HepG2 (cell line): ENCODE measurements around the gene GOT1. TPM values are rescaled to one million over a fixed set of nuclear protein-coding genes. Genes with fewer than 3 reads are reported as not detected.
A peak's percentile ranks its signal among the peaks of the same experiment; 100 is the strongest.

Experiments
- FOXA3 ChIP-seq: IDR thresholded peaks from 2 replicates; pipeline ENCODE4 v1.6.1; 2016; ENCODE audit warnings: missing genetic modification reagents, missing compliant biosample characterization
- IKZF1 ChIP-seq: fragments of 450-650 bp; IDR thresholded peaks from 2 replicates; pipeline ENCODE4 v1.7.1; 2016
- MTF1 ChIP-seq: sonication (generic); formaldehyde crosslinking; IDR thresholded peaks from 2 replicates; pipeline ENCODE4 v1.5.0; 2020; ENCODE audit warnings: missing genetic modification reagents
- PRDM15 ChIP-seq: sonication (generic); formaldehyde crosslinking; IDR thresholded peaks from 2 replicates; pipeline ENCODE4 v1.4.0; 2020; ENCODE audit warnings: missing genetic modification reagents
- PRPF4 ChIP-seq: fragments of 200-400 bp; formaldehyde crosslinking; IDR thresholded peaks from 2 replicates; pipeline ENCODE4 v1.6.1; 2016; ENCODE audit warnings: low read length, low read depth; ENCODE audit not compliant: poor library complexity, severe bottlenecking
- RELA ChIP-seq: sonication (generic); formaldehyde crosslinking; IDR thresholded peaks from 2 replicates; pipeline ENCODE4 v1.4.0; 2020; ENCODE audit warnings: missing genetic modification reagents
- RNF2 ChIP-seq: fragments of 450-650 bp; conservative IDR thresholded peaks from 2 replicates; pipeline ENCODE4 v1.6.1; 2016; ENCODE audit warnings: low read depth
- TFDP2 ChIP-seq: sonication (generic); formaldehyde crosslinking; IDR thresholded peaks from 2 replicates; pipeline ENCODE4 v1.4.0; 2020; ENCODE audit warnings: missing genetic modification reagents
- ZNF124 ChIP-seq: sonication (generic); formaldehyde crosslinking; IDR thresholded peaks from 2 replicates; pipeline ENCODE4 v1.4.0; 2020; ENCODE audit warnings: missing genetic modification reagents
- ZNF274 ChIP-seq: sonication (generic); formaldehyde crosslinking; IDR thresholded peaks from 2 replicates; pipeline ENCODE4 v1.5.1; 2020; ENCODE audit warnings: mild to moderate bottlenecking, missing genetic modification reagents
- ZNF609 ChIP-seq: sonication (generic); formaldehyde crosslinking; IDR thresholded peaks from 2 replicates; pipeline ENCODE4 v1.4.0; 2020; ENCODE audit warnings: mild to moderate bottlenecking, missing genetic modification reagents, borderline replicate concordance
- ZNF619 ChIP-seq: sonication (generic); formaldehyde crosslinking; IDR thresholded peaks from 2 replicates; pipeline ENCODE4 v1.4.0; 2020; ENCODE audit warnings: mild to moderate bottlenecking, missing genetic modification reagents
- ZNF782 ChIP-seq: sonication (generic); formaldehyde crosslinking; IDR thresholded peaks from 2 replicates; pipeline ENCODE4 v1.4.0; 2020; ENCODE audit warnings: missing genetic modification reagents, mild to moderate bottlenecking, borderline replicate concordance
- ZNF790 ChIP-seq: sonication (generic); formaldehyde crosslinking; IDR thresholded peaks from 2 replicates; pipeline ENCODE4 v1.8.0; 2022; ENCODE audit warnings: missing genetic modification reagents, mild to moderate bottlenecking, borderline replicate concordance
- ZSCAN22 ChIP-seq: sonication (generic); formaldehyde crosslinking; IDR thresholded peaks from 2 replicates; pipeline ENCODE4 v1.4.0; 2020; ENCODE audit warnings: mild to moderate bottlenecking, missing genetic modification reagents
- polyA plus RNA-seq, 8 experiments: library from polyadenylated mRNA; depleted of rRNA in 3 of 8; stranded (reverse) in 7 of 8; unstranded in 1 of 8; fragments of >200 nt; fragmentation: Illumina TruSeq in 4 of 8; extraction: Trizol in 4 of 8; gene quantifications; 2 replicates each; pipeline versions ENCODE4 v1.2.1 to v1.2.3, GENCODE V29; 2011 to 2016; ENCODE audit warnings: low read depth in 4 of 8, missing spikeins in 1 of 8, mixed read lengths in 1 of 8; ENCODE audit not compliant: insufficient read depth in 1 of 8
- total RNA-seq, 5 experiments: library from RNA; depleted of rRNA; stranded (reverse); fragments of >200 nt; fragmentation: Illumina TruSeq; extraction: Trizol; gene quantifications; 2 replicates each; pipeline ENCODE4 v1.2.3, GENCODE V29; 2016; ENCODE audit warnings: low read depth in 1 of 5
- TF ChIP-seq, protein P1 (sequence below): IDR thresholded peaks from 2 replicates; pipeline ENCODE4 v1.6.1; 2016; ENCODE audit warnings: mild to moderate bottlenecking
- TF ChIP-seq, protein P2 (sequence below): sonication (generic); formaldehyde crosslinking; IDR thresholded peaks from 2 replicates; pipeline ENCODE4 v1.5.0; 2020; ENCODE audit warnings: missing genetic modification reagents

The GOT1 gene
- total and polyA plus RNA-seq, 2 of the 13 experiments (the other 11 are each of a cell fraction or from before 2014, with no cell fraction given): 81.2 to 102 TPM

DNA sequence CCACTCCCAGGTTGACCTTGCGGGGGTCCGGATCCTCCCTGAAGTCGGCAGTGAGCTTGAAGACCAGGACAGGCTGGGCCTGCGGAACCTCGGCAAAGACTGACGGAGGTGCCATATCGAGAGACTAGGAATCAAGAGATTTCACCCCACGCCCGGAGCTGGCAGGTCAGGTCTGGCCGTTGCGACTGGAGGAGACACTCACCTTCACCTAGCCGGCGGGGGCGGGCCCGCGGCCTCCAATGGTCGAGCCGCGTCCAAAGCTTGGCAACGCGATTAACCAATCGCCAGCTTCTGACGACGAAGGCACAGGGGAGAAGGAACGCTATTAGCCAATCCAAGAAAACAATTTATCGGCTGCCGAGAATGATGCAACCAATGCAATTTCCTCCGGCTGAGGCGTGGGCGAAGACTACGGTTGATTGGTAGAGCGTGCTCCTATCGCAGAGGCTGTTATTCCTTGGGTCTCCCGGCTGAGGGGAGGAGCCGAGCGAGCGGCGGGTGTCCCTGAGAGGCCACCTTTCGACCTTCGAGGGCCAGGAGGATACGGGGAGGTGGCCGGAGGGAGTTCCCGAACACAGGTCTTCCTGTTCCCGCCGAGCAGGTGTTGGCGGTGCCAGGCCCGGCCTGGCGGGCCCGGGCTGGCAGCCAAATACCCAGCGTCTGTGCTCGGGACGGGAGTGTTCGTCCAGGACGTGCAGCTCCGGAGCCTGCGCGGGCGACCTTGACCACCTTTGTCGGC is at the start of gene GOT1 (continued):
- TF ChIP-seq ZNF274 (CRISPR knock-in tag) (no peak; the same call in 1 of the 2 replicates), ZNF782 (CRISPR knock-in tag) (no peak), ZNF790 (CRISPR knock-in tag) (no peak), IKZF1 (no peak), FOXA3 (CRISPR knock-in tag) (peak; percentile 34; the same call in 1 of the 2 replicates), RELA (CRISPR knock-in tag) (no peak), ZNF609 (CRISPR knock-in tag) (peak; percentile 62; the same call in 1 of the 2 replicates), TFDP2 (CRISPR knock-in tag) (peak; percentile 66; the same call in 1 of the 2 replicates), MTF1 (CRISPR knock-in tag) (no peak), RNF2 (peak; percentile 12; the same call in 1 of the 2 replicates), ZSCAN22 (no peak), ZNF619 (no peak; the same call in 1 of the 2 replicates), PRPF4 (no peak), ZNF124 (CRISPR knock-in tag) (0 out of 2 replicates have a peak, but pooled peaks have one; percentile 10), PRDM15 (CRISPR knock-in tag) (no peak)
- TF ChIP-seq, protein P1, sequence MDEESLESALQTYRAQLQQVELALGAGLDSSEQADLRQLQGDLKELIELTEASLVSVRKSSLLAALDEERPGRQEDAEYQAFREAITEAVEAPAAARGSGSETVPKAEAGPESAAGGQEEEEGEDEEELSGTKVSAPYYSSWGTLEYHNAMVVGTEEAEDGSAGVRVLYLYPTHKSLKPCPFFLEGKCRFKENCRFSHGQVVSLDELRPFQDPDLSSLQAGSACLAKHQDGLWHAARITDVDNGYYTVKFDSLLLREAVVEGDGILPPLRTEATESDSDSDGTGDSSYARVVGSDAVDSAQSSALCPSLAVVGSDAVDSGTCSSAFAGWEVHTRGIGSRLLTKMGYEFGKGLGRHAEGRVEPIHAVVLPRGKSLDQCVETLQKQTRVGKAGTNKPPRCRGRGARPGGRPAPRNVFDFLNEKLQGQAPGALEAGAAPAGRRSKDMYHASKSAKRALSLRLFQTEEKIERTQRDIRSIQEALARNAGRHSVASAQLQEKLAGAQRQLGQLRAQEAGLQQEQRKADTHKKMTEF: peak; percentile 63
- TF ChIP-seq, protein P2, sequence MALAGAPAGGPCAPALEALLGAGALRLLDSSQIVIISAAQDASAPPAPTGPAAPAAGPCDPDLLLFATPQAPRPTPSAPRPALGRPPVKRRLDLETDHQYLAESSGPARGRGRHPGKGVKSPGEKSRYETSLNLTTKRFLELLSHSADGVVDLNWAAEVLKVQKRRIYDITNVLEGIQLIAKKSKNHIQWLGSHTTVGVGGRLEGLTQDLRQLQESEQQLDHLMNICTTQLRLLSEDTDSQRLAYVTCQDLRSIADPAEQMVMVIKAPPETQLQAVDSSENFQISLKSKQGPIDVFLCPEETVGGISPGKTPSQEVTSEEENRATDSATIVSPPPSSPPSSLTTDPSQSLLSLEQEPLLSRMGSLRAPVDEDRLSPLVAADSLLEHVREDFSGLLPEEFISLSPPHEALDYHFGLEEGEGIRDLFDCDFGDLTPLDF (CRISPR knock-in tag): 0 out of 2 replicates have a peak, but pooled peaks have one; percentile 53
